CD4-positive, alpha-beta T cell treated with Interleukin-2 at 100 ng/mL for 4 hours (primary cell): ENCODE measurements around the gene CDV3.

ENCODE experiments used
- DNase-seq: peaks from one replicate; pipeline ENCODE4 v3.0.0-alpha.2; 2020; ENCODE audit warnings: low spot score

CDV3 gene

DNA sequence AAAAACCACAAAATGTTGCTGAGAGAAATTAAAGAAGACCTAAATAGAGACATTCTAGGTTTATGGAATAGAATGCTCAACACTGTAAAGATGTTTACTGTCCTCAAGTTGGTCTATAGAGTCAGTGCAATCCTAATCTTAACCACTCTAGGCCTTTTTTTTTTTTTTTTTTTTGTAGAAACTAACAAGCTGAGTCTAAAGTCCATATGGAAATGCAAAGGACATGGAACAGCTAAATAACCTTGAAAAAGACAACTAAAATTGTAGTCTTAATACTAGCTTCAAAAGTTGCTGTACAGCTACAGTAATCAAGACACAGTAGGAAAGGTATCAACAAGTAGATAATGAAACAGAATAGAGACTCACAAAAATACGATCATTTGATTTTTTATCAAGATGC is 32.9 kb downstream of the CDV3 start:
- DNase-seq, result no peak

DNA sequence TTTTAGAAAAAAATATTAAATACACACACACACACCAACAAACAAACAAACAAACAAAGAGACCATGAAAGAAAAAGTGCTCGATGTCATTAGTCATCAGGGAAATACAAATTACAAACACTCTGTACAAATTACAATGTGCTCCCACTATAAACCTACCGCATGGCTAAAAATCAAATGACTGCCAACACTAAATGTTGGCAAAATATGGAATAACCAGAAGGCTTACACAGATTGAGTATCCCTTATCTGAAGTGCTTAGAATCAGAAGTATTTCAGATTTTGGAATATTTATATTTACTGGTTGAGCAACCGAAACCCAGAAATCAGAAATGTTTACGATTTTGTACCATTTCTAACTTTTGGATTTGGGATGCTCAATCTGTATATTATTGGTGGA is 33.4 kb downstream of the CDV3 start:
- no peak for DNase-seq

DNA sequence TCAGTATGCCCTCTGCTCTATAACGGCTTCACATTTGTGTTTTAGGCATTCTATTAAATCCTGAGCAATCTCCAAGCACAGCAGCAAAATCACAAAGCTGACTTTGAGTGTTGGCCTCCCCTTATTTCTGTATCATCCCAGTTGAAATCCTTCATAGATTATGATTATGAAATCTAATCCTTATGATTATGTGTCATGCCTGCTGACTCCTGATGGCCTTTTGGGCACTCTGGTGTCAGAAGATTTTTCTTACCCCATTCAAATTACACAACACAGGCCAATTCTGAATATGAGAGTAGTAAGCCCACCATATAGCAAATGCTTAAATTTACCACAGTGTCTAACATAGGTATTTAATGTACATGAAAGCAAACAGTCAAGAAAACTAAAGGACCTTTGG is 34.3 kb downstream of the CDV3 start:
- DNase-seq, result no peak

DNA sequence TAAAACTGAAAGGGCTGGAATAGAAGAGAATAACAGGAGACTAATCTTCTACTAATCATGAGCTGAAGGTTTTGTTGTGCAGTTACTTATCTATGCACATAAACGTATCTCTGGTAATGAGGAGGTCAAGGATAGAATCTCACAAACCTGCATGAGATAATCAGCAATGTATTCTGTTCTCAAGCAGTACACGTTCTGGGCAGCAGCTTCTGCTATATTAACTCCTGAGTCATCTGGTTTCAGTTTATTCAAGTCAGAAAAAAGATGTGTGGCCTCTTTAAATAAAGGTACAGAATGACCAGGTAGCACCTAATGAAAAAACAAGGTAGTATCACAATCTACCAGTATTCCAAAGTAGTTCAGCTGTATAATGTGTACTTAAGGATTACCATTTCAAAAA is 34.9 kb downstream of the CDV3 start:
- DNase-seq, result no peak

DNA sequence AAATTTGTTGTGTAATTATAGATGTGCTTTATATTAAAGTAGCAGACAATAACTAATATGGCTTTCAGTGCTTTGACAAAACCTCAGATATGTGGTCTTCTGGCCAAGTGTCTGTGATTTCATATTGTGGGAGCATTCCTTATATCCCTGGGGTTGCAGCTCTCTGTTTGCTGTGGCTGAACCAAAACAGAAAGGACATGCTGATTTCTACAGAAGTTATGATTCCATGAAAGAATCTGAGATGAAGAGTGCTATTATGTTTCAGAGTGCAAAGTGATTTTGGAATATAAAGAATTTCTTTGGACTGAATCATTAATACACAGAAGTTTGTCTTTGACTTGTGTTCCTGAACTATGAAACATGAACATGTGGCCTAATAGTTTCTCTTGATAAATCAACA is 36.5 kb downstream of the CDV3 start:
- no peak for DNase-seq

GRCh38 chr3:133611534-133611933 is 38.0 kb downstream of the CDV3 start:
- no peak for DNase-seq

DNA sequence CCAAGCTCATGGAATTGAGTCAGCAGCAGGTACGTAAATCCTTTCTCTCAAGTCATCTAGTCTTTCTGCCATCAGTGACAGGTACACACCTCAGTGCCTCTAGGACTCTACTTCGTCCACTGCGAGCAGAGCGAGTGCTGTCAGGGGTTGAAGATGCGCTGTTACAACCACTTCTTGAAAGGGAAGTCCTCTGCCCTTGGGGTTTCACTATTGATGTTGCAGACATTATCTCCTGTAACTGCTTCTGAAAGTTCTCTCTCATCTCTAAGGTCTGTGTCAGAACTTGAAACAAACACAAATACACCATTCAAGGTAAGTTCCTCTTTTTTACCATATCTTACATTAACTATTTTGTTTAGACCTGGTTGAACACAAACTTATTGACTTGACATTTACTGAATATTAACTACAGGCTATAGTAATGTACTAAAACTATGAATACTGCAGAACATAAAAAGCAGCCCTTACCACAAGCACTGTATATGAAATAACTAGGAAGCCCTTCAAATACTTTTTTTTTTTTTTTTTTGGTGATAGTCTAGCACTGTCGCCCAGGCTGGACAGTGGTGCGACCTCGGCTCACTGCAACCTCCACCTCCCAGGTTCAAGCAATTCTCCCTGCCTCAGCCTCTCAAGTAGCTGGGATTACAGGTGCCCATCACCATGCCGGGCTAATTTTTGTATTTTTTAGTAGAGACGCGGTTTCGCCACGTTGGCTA is 46.7 kb downstream of the CDV3 start:
- DNase-seq, result no peak

GRCh38 chr3:133627789-133628188 is 54.3 kb downstream of the CDV3 start:
- DNase-seq, result no peak

DNA sequence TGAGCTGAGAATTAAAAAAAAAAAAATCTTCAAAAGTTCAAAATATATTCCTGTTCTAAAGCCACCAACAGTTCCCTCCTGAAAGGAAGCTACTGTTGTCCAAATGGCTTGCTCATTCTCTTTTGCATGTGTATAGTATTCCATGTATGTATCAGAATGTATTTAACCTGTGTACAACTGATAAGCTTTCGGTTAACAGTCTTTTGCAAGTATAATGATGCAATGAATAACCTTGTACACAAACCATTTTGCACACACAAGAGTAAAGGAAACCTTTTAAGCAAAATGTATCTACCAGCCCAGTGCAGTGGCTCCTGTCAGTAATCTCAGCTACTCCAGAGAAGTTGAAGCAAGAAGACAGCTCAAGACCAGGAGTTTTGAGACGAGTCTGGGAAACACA is 55.7 kb downstream of the CDV3 start:
- no peak for DNase-seq

DNA sequence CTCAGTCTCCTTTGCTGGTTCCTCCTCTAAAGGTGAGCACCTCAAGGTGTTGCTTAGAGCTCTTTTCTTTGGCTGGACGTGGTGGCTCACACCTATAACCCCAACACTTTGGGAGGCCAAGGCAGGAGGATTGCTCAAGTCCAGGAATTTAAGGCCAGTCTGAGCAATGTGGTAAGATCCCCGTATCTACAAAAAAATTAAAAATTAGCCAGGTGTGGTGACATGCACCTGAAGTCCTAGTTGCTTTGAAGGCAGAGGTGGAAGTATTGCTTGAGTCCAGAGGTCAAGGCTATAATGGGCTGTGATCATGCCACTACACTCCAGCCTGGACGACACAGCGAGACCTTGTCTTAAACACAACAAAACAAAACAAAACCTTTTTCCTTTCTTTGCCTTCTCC is 60.0 kb downstream of the CDV3 start:
- DNase-seq, result no peak
